HT1080 (cell line): ENCODE results near the gene ZP3. TPM values are rescaled to one million over a fixed set of nuclear protein-coding genes. Genes with fewer than 3 reads are reported as not detected.
"Not testable (repeated sequence)": the region's sequence is repeated elsewhere in the genome, so short reads cannot be mapped to it uniquely, and the experiment has no call there.

Experiments used
- DNase-seq: peaks from one replicate; pipeline ENCODE4 v3.0.0-alpha.2; 2015; ENCODE audit warnings: low read depth
- total RNA-seq: library from RNA; depleted of rRNA; stranded (reverse); fragments of >200 nt; shearing (Covaris generic); gene quantifications from 2 replicates; pipeline ENCODE4 v1.2.3, GENCODE V29; 2014

Gene ZP3
- total RNA-seq, 1 experiment from 2014 or later: 2.5 TPM

DNA sequence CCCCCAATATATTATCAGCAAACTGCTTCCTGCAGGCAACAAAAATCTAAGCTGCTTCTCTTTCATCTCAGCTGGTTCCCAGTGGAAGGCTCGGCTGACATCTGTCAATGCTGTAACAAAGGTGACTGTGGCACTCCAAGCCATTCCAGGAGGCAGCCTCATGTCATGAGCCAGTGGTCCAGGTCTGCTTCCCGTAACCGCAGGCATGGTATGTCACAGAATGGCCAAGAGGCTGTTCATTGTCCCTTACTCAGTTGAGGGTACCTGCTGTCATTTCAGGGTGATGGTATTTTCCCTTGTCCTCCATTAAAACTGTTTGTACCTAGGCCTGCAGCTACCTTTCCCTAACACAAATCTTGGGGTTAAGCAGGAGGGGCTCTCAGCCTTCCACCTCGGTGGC, 15.7 kb downstream of the ZP3 start:
- not testable (repeated sequence) for DNase-seq

GRCh38 chr7:76441792-76442191, 17.0 kb downstream of the ZP3 start:
- DNase-seq: not testable (repeated sequence)

GRCh38 chr7:76442664-76443446, 18.1 kb downstream of the ZP3 start:
- not testable (repeated sequence) for DNase-seq

GRCh38 chr7:76443846-76444245, 19.1 kb downstream of the ZP3 start:
- DNase-seq: not testable (repeated sequence)

- DNase-seq: peak; percentile 80
These were observed 20.8 kb downstream of the ZP3 start for GRCh38 chr7:76445577-76446008.

GRCh38 chr7:76457017-76457416, 32.3 kb downstream of the ZP3 start:
- DNase-seq: not testable (repeated sequence)

DNA sequence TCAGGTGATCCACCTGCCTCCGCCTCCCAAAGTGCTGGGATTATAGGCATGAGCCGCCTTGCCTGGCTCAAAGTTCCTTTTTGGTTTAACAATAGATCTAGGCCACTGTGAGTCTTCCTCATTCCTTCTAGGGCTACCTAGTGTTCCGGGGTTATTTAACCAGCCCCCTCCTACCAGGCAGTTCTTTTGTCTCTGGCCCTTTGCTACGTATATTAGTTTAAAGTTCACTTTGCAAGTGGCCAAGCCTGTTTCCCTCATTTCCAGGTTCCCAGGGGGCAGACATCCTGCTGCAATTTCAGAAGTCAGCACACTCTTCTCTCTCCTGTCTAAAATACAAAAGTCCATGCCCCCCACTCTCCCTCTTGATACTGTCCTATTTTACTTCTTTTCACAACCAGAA, 33.8 kb downstream of the ZP3 start:
- DNase-seq: not testable (repeated sequence)

DNA sequence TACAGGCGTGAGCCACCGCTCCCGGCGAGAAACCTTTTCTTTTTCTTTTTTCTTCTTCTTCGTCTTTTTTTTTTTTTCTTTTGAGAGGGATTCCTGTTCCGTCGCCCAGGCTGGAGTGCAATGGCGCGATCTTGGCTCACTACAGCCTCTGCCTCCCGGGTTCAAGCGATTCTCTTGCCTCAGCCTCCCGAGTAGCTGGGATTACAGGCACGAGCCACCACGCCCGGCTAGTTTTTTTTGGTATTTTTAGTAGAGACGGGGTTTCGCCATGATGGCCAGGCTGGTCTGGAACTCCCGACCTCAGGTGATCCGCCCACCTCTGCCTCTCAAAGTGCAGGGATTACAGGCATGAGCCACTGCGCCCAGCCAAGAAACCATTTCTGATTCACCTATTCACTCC, 36.0 kb downstream of the ZP3 start:
- not testable (repeated sequence) for DNase-seq

- DNase-seq: not testable (repeated sequence)
These were observed 36.8 kb downstream of the ZP3 start, which contains the start of gene DTX2 for GRCh38 chr7:76461464-76462101. TSS of gene DTX2 (plus strand) at chr7:76461709. CDS start at chr7:76480510, 18,801 bp downstream.

DNA sequence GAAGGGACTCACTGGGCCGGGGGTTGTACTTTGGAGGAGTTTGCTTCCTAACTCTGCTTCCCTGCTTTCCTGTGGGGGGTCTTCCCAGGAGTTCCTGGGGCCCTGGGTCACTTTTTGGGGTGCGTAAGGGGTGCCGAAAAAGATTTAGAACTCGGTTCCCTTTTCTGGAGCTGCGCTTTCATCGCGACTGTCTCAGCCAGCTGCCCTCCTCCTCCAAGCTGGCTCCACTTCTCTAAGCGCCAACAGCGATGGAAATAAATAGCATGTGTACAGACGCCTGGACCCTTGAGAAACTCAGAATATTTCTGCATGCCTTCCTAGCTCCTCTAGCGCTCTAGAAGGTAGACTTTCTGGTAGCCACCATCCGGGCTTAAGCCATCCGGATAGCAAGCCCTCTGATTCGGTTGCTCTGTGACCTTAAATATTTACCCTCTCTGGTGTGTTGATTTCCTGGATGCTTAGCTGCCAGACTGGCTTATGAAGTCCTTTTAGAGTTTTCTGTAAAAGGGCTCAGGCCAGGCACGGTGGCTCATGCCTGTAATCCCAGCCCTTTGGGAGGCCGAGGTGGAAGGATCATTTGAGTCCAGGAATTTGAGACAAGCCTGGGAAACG, 37.6 kb downstream of the ZP3 start:
- not testable (repeated sequence) for DNase-seq

GRCh38 chr7:76464959-76465358, 40.2 kb downstream of the ZP3 start:
- DNase-seq: not testable (repeated sequence)

- DNase-seq: not testable (repeated sequence)
These were observed 41.2 kb downstream of the ZP3 start for GRCh38 chr7:76465950-76466349.

- DNase-seq: not testable (repeated sequence)
These were observed 43.1 kb downstream of the ZP3 start for GRCh38 chr7:76467743-76468404.

GRCh38 chr7:76471556-76472221, 46.9 kb downstream of the ZP3 start:
- DNase-seq: not testable (repeated sequence)

DNA sequence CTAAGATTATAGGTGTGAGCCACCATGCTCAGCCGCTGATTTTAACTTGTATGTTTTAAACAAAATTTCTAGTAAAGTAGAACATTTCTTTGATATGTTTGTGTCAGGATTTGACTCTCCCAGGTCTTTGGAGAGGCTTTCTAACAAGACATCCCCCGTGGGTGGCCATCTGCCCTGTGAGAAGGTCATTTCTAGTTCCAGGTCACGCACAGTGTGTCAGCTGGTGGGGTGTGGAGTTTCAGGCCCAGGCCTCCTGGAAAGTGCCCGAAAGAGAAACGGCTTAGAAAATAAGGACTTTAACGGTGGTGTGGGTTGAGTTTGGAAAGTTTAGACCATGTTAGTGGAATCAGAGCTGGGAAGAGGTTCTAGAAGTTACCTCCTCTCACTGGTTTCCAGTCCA, 48.3 kb downstream of the ZP3 start:
- not testable (repeated sequence) for DNase-seq

GRCh38 chr7:76476280-76476679, 51.5 kb downstream of the ZP3 start:
- DNase-seq: not testable (repeated sequence)

DNA sequence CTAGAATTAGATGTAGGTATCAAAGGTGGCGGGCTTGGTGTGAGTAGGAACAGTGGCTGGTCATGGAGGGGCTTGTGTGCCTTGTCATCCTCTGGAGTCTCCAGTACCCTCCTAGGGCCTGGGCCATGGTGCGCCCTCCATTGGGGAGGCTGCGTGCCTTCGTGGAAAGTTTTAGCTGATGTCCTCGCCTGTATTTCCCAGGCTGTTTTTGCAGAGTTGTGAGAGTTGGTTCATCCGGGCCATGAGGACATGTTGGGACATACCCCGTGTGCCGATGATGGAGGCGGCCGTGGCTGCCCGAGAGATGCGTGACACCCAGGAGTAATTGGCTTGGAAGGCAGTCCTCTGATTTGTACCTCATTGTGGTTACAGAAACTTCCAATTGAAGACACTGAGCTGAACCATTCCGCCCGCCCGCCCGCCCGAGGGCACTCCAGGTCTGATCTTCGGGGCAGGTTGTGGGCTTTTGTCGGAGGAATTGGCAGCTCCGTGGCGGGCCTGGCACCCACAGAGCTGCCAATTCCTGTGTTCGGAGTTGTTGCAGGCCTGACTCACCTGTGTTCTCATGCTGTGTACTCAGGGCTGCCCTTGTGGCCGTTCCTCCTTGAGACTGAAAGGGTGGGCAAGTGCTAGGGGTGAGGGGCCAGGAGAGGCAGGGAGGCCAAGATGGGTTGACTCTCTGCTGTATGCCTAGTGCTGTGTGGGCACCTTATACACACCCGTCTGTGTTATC, 52.2 kb downstream of the ZP3 start:
- not testable (repeated sequence) for DNase-seq

- not testable (repeated sequence) for DNase-seq
These were observed 54.9 kb downstream of the ZP3 start for GRCh38 chr7:76479628-76480027.

- not testable (repeated sequence) for DNase-seq
These were observed 55.9 kb downstream of the ZP3 start for GRCh38 chr7:76480403-76481253.
